ENCODE results near the gene SYTL5. TPM values are rescaled to one million over a fixed set of nuclear protein-coding genes. Genes with fewer than 3 reads are reported as not detected.

Gene SYTL5
- total and polyA plus RNA-seq, 4 donors = 0.09 to 2.8 (median 1.0) TPM

GRCh38 chrX:38106991-38107655 lies 100.8 kb downstream of the SYTL5 start:
- H3K36me3 ChIP-seq (ENCODE audit: control insufficient read depth in 4 of 4, insufficient read depth in 3 of 4, low read depth in 1 of 4, low read length in 3 of 4) = no peaks in the 10 kb centered on the region
- DNase-seq (ENCODE audit: low spot score) = no peak
- H3K9ac ChIP-seq (ENCODE audit: low read depth in 1 of 2, low read length in 2 of 2) = no peak overlapping the region
- no peak overlapping the region for H3K4me3 ChIP-seq (ENCODE audit: low read depth in 1 of 3, low read length in 3 of 3)
- peaks cover 0 to 2% (median 0%) of the 10 kb centered on the region in 4 donors for H3K27me3 ChIP-seq (ENCODE audit: control insufficient read depth in 4 of 4, insufficient read depth in 4 of 4, low read length in 3 of 4)
- H3K27ac ChIP-seq (ENCODE audit: low read depth in 1 of 2, low read length in 2 of 2) = peak overlapping the region in 1 of 2 donors; percentile 42
- peaks cover 0 to 30% (median 22%) of the 10 kb centered on the region in 4 donors for H3K4me1 ChIP-seq (ENCODE audit: control insufficient read depth in 4 of 4, insufficient read depth in 4 of 4, low read length in 3 of 4)
- 29% methylated on average over 6 of the region's 6 CpGs for WGBS
- no peaks in the 10 kb centered on the region for H3K9me3 ChIP-seq (ENCODE audit: control insufficient read depth in 4 of 4, low read length in 3 of 4)
- TF ChIP-seq REST (IDR thresholded peaks at IDR 0.05) (no peak), HNF4A (conservative IDR thresholded peaks at IDR 0.05) (peak; percentile 79 to 84), TAF1 (conservative IDR thresholded peaks at IDR 0.05) (no peak), GABPA (IDR thresholded peaks at IDR 0.05 in 1 of 2, conservative IDR thresholded peaks at IDR 0.05 in 1 of 2) (no peak), YY1 (IDR thresholded peaks at IDR 0.05) (peak; percentile 25), NR2F2 (IDR thresholded peaks at IDR 0.05) (no peak), SP1 (IDR thresholded peaks at IDR 0.05) (peak; percentile 30), FOXA1 (IDR thresholded peaks at IDR 0.05) (no peak), FOXA2 (IDR thresholded peaks at IDR 0.05) (no peak), MAX (IDR thresholded peaks at IDR 0.05) (peak; percentile 19), RAD21 (IDR thresholded peaks at IDR 0.05) (no peak), EGR1 (IDR thresholded peaks at IDR 0.05; ENCODE audit: low read depth in 2 of 2) (no peak), CTCF (IDR thresholded peaks at IDR 0.05; ENCODE audit: low read depth, low read length, missing input control) (no peak), HNF4G (IDR thresholded peaks at IDR 0.05) (peak; percentile 23), RXRA (IDR thresholded peaks at IDR 0.05) (peak in 1 of 2 donors; percentile 60), JUND (IDR thresholded peaks at IDR 0.05) (no peak)
- TF ChIP-seq, protein P1, sequence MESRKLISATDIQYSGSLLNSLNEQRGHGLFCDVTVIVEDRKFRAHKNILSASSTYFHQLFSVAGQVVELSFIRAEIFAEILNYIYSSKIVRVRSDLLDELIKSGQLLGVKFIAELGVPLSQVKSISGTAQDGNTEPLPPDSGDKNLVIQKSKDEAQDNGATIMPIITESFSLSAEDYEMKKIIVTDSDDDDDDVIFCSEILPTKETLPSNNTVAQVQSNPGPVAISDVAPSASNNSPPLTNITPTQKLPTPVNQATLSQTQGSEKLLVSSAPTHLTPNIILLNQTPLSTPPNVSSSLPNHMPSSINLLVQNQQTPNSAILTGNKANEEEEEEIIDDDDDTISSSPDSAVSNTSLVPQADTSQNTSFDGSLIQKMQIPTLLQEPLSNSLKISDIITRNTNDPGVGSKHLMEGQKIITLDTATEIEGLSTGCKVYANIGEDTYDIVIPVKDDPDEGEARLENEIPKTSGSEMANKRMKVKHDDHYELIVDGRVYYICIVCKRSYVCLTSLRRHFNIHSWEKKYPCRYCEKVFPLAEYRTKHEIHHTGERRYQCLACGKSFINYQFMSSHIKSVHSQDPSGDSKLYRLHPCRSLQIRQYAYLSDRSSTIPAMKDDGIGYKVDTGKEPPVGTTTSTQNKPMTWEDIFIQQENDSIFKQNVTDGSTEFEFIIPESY (IDR thresholded peaks at IDR 0.05) = peak; percentile 22
- TF ChIP-seq, protein P2, sequence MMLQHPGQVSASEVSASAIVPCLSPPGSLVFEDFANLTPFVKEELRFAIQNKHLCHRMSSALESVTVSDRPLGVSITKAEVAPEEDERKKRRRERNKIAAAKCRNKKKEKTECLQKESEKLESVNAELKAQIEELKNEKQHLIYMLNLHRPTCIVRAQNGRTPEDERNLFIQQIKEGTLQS (IDR thresholded peaks at IDR 0.05) = no peak

Data from liver (tissue), 9 donors.